B cell (primary cell): Measurements from ENCODE around the gene MAPK9. TPM values are rescaled to one million over a fixed set of nuclear protein-coding genes. Genes with fewer than 3 reads are reported as not detected.

ENCODE experiments used
- ATAC-seq: fragments of 200-7000 bp; cut with Tn5 transposase; one replicate; pipeline ENCODE4 v1.10.0; 2021; ENCODE audit warnings: low read depth, mild to moderate bottlenecking, moderate number of reproducible peaks, moderate library complexity
- CTCF ChIA-PET: fragments of 350-600 bp; sonication (Branson Sonifier 250); formaldehyde crosslinking; loops from one replicate; lab custom pipeline; 2021; ENCODE audit warnings: antibody characterized with exemption, inconsistent platforms; lab: Charles Lee
- POLR2A ChIA-PET: fragments of 350-600 bp; sonication (Branson Sonifier 250); formaldehyde crosslinking; loops from one replicate; lab custom pipeline; 2021; ENCODE audit warnings: antibody characterized with exemption; lab: Charles Lee
- DNase-seq: peaks from one replicate; pipeline ENCODE4 v3.0.0; 2013
- H2AFZ ChIP-seq: 2 replicates; pipeline ENCODE4 v1.6.1; 2012; ENCODE audit warnings: mild to moderate bottlenecking, low read depth, low read length; ENCODE audit not compliant: insufficient read depth, poor library complexity, severe bottlenecking
- H3K27ac ChIP-seq, 2 donors: 1 replicate in 1 of 2; 2 replicates in 1 of 2; pipeline ENCODE4 v1.5.1; 2012 to 2013; ENCODE audit warnings: low read length in 2 of 2, mild to moderate bottlenecking in 2 of 2, moderate library complexity in 1 of 2
- H3K27me3 ChIP-seq, 4 experiments: fragments of 200-600 bp in 1 of 4; sonication (generic) in 1 of 4; replicated peaks in 1 of 4; 1 replicate in 2 of 4; 2 replicates in 2 of 4; pipeline versions ENCODE4 v1.6.1 to v1.7.0; 2013 to 2016; ENCODE audit warnings: low read length in 3 of 4, mild to moderate bottlenecking in 2 of 4, mixed read lengths in 1 of 4, moderate library complexity in 1 of 4; ENCODE audit not compliant: insufficient read depth in 4 of 4, control insufficient read depth in 3 of 4; ENCODE audit errors: control extremely low read depth in 1 of 4
- H3K36me3 ChIP-seq, 2 experiments: replicated peaks in 1 of 2; 1 replicate in 1 of 2; 2 replicates in 1 of 2; pipeline versions ENCODE4 v1.6.1 to v1.7.1; 2013; ENCODE audit warnings: low read length in 1 of 2; ENCODE audit not compliant: insufficient read depth in 2 of 2, control insufficient read depth in 1 of 2; ENCODE audit errors: control extremely low read depth in 1 of 2, extremely low read depth in 1 of 2
- H3K4me1 ChIP-seq, 2 donors: fragments of 200-600 bp in 1 of 2; sonication (generic) in 1 of 2; 1 replicate in 1 of 2; 2 replicates in 1 of 2; pipeline versions ENCODE4 v1.5.1 to v1.6.1; 2013 to 2017; ENCODE audit warnings: low read length in 2 of 2; ENCODE audit not compliant: control insufficient read depth in 2 of 2, insufficient read depth in 2 of 2
- H3K4me2 ChIP-seq: replicated peaks from 2 replicates; pipeline ENCODE3; 2012; ENCODE audit warnings: mild to moderate bottlenecking, low read depth, low read length; ENCODE audit not compliant: poor library complexity, severe bottlenecking
- H3K4me3 ChIP-seq, 5 experiments: fragments of 200-600 bp in 1 of 5; sonication (generic) in 1 of 5; 1 replicate in 3 of 5; 2 replicates in 2 of 5; pipeline versions ENCODE4 v1.5.1 to v1.7.0; 2011 to 2016; ENCODE audit warnings: low read length in 4 of 5, mild to moderate bottlenecking in 4 of 5, low read depth in 2 of 5, control low read depth in 1 of 5, moderate library complexity in 1 of 5; ENCODE audit not compliant: insufficient read depth in 1 of 5; ENCODE audit errors: control extremely low read depth in 1 of 5, extremely low read depth in 1 of 5
- H3K79me2 ChIP-seq: fragments of 200-600 bp; sonication (generic); one replicate; pipeline ENCODE4 v1.6.0; 2016; ENCODE audit warnings: low read length; ENCODE audit not compliant: control insufficient read depth, insufficient read depth
- H3K9ac ChIP-seq: fragments of 200-600 bp; sonication (generic); 2 replicates; pipeline ENCODE4 v1.6.1; 2017; ENCODE audit warnings: mild to moderate bottlenecking, low read length, moderate library complexity
- H3K9me3 ChIP-seq, 3 donors: one replicate each; pipeline versions ENCODE4 v1.6.1 to v1.7.1; 2013; ENCODE audit warnings: low read length in 2 of 3; ENCODE audit not compliant: control insufficient read depth in 2 of 3, insufficient read depth in 1 of 3; ENCODE audit errors: control extremely low read depth in 1 of 3
- H4K20me1 ChIP-seq: 2 replicates; pipeline ENCODE4 v1.6.0; 2012; ENCODE audit warnings: mild to moderate bottlenecking, low read length; ENCODE audit not compliant: insufficient read depth, control insufficient read depth, poor library complexity, severe bottlenecking
- H3K27ac Mint-ChIP-seq: one replicate; pipeline ENCODE4 v1.8.0; 2021; ENCODE audit warnings: mixed read lengths
- H3K27me3 Mint-ChIP-seq: one replicate; pipeline ENCODE4 v1.8.0; 2021; ENCODE audit warnings: mixed read lengths
- H3K4me1 Mint-ChIP-seq: one replicate; pipeline ENCODE4 v1.8.0; 2021; ENCODE audit warnings: mixed read lengths
- H3K4me3 Mint-ChIP-seq: one replicate; pipeline ENCODE4 v1.8.0; 2021; ENCODE audit warnings: mixed read lengths
- H3K9me3 Mint-ChIP-seq: one replicate; pipeline ENCODE4 v1.8.0; 2022; ENCODE audit warnings: mixed read lengths; ENCODE audit not compliant: insufficient read depth
- CTCF ChIP-seq: fragments of 200-600 bp; IDR thresholded peaks from one replicate; pipeline ENCODE4 v1.8.0; 2022; ENCODE audit warnings: antibody characterized with exemption, mild to moderate bottlenecking
- EZH2 ChIP-seq: IDR thresholded peaks from 2 replicates; pipeline ENCODE4 v1.6.1; 2012; ENCODE audit warnings: borderline replicate concordance, low read depth, mild to moderate bottlenecking, moderate library complexity, low read length; ENCODE audit not compliant: insufficient read depth, poor library complexity, severe bottlenecking
- WGBS: methylation state at CpG from one replicate; pipeline ENCODE4 v1.1.5; 2013; ENCODE audit warnings: missing lambda C conversion rate; ENCODE audit not compliant: insufficient coverage; 5-methylcytosine and 5-hydroxymethylcytosine counted together
- intact Hi-C: fragments of 100-400 bp; cut with micrococcal nuclease; formaldehyde crosslinking; loops from one replicate; pipeline ENCODE4 v1.10.0; 2022
- polyA plus RNA-seq: library from polyadenylated mRNA; depleted of rRNA; stranded (reverse); fragments of >200 nt; gene quantifications from 2 replicates; pipeline ENCODE4 v1.2.3, GENCODE V29; 2012
- total RNA-seq, 2 donors: library from RNA; stranded (reverse); fragments of 120-200 nt in 1 of 2; gene quantifications; 1 replicate in 1 of 2; 2 replicates in 1 of 2; pipeline versions ENCODE4 v1.2.3 to v1.2.4, GENCODE V29; 2013 to 2022

Gene MAPK9
- total and polyA plus RNA-seq, 2 donors (not counting 1 experiment from before 2014, with no cell fraction given), result 19.7 to 40.4 TPM

GRCh38 chr5:180199390-180199789 is 92.5 kb downstream of the MAPK9 start:
- ATAC-seq (no peak), DNase-seq (no peak)
- no peak for TF ChIP-seq CTCF
- H3K79me2 ChIP-seq, result no peaks in the 10 kb centered on the region
- peaks cover 0 to 14% (median 0%) of the 10 kb centered on the region in 3 donors for H3K9me3 ChIP-seq
- intact Hi-C loops, result no loop called here
- no peak overlapping the region for H3K27ac ChIP-seq
- Mint-ChIP-seq H3K27me3 (peaks cover 19% of the 10 kb centered on the region), H3K9me3 (peaks cover 1% of the 10 kb centered on the region), H3K27ac (no peak overlapping the region), H3K4me1 (no peaks in the 10 kb centered on the region), H3K4me3 (no peak overlapping the region)
- ChIA-PET POLR2A (no interaction called here), CTCF (no interaction called here)
- H3K4me1 ChIP-seq, result no peaks in the 10 kb centered on the region
- no peak overlapping the region for H3K4me3 ChIP-seq
- H3K4me2 ChIP-seq, result no peak overlapping the region
- WGBS, result 84% methylated on average over 8 of the region's 8 CpGs
- no peak overlapping the region for H3K9ac ChIP-seq
- no peaks in the 10 kb centered on the region for H4K20me1 ChIP-seq
- peaks cover 0 to 4% (median 0%) of the 10 kb centered on the region in 4 experiments for H3K27me3 ChIP-seq
- H3K36me3 ChIP-seq, result no peaks in the 10 kb centered on the region
- no peak overlapping the region for H2AFZ ChIP-seq

GRCh38 chr5:180198208-180198607 is 93.7 kb downstream of the MAPK9 start:
- no peak overlapping the region for H3K27ac ChIP-seq
- 98% methylated on average over 4 of the region's 4 CpGs for WGBS
- no peak overlapping the region for H3K4me3 ChIP-seq
- no peaks in the 10 kb centered on the region for H4K20me1 ChIP-seq
- H3K36me3 ChIP-seq, result no peaks in the 10 kb centered on the region
- no peak for TF ChIP-seq EZH2
- no peak for TF ChIP-seq CTCF
- Mint-ChIP-seq H3K27me3 (peaks cover 11% of the 10 kb centered on the region), H3K9me3 (peaks cover 1% of the 10 kb centered on the region), H3K27ac (no peak overlapping the region), H3K4me1 (no peaks in the 10 kb centered on the region), H3K4me3 (no peak overlapping the region)
- peaks cover 0 to 16% (median 0%) of the 10 kb centered on the region in 3 donors for H3K9me3 ChIP-seq
- intact Hi-C loops, result no loop called here
- ChIA-PET POLR2A (no interaction called here), CTCF (no interaction called here)
- H3K9ac ChIP-seq, result no peak overlapping the region
- H2AFZ ChIP-seq, result no peak overlapping the region
- H3K4me2 ChIP-seq, result no peak overlapping the region
- peaks cover 0 to 4% (median 0%) of the 10 kb centered on the region in 4 experiments for H3K27me3 ChIP-seq
- H3K4me1 ChIP-seq, result no peaks in the 10 kb centered on the region
- H3K79me2 ChIP-seq, result no peaks in the 10 kb centered on the region
- no peak for ATAC-seq
- DNase-seq, result no peak
